SU-DHL-6 (cell line): ENCODE measurements around the gene CYP19A1.

ENCODE experiments used
- H2AFZ ChIP-seq: fragments of 200-600 bp; sonication (generic); 2 replicates; pipeline ENCODE4 v1.6.1; 2014; ENCODE audit warnings: low read depth, mild to moderate bottlenecking, moderate library complexity, mixed read lengths, antibody characterized with exemption, low read length; ENCODE audit not compliant: severe bottlenecking
- H3F3A ChIP-seq: fragments of 200-600 bp; shearing (Covaris generic); 2 replicates; pipeline ENCODE4 v1.6.0; 2016; ENCODE audit warnings: antibody characterized with exemption, mild to moderate bottlenecking; ENCODE audit not compliant: insufficient read depth
- H3K27ac ChIP-seq: fragments of 200-600 bp; sonication (generic); 2 replicates; pipeline ENCODE4 v1.5.1; 2016; ENCODE audit warnings: low read depth, mild to moderate bottlenecking, low read length, moderate library complexity, mixed read lengths
- H3K27me3 ChIP-seq: fragments of 200-600 bp; sonication (generic), shearing (Covaris generic); 2 replicates; pipeline ENCODE4 v1.6.0; 2014; ENCODE audit warnings: mild to moderate bottlenecking, low read length
- H3K36me3 ChIP-seq: fragments of 200-600 bp; sonication (generic); 2 replicates; pipeline ENCODE4 v1.6.1; 2014; ENCODE audit warnings: mild to moderate bottlenecking, low read length, mixed read lengths
- H3K4me2 ChIP-seq: fragments of 300-600, 200-600 bp; shearing (Covaris generic), sonication (generic); 2 replicates; pipeline ENCODE4 v1.6.0; 2014; ENCODE audit warnings: low read length, low read depth, mild to moderate bottlenecking; ENCODE audit not compliant: poor library complexity, severe bottlenecking
- H3K4me3 ChIP-seq: fragments of 200-600 bp; sonication (generic); 2 replicates; pipeline ENCODE4 v1.5.1; 2014; ENCODE audit warnings: antibody characterized with exemption, low read length, mild to moderate bottlenecking, mixed read lengths; ENCODE audit not compliant: insufficient read depth, poor library complexity, severe bottlenecking
- H3K79me2 ChIP-seq: fragments of 200-600 bp; sonication (generic); 2 replicates; pipeline ENCODE4 v1.6.1; 2014; ENCODE audit warnings: mild to moderate bottlenecking, low read length, moderate library complexity; ENCODE audit not compliant: insufficient read depth
- H3K9ac ChIP-seq: fragments of 200-600 bp; sonication (generic); 2 replicates; pipeline ENCODE4 v1.7.0; 2014; ENCODE audit warnings: mild to moderate bottlenecking, low read length
- H3K9me2 ChIP-seq: fragments of 200-600 bp; sonication (generic); replicated peaks from 2 replicates; pipeline ENCODE4 v1.6.1; 2014; ENCODE audit warnings: low read length; ENCODE audit not compliant: insufficient read depth
- H3K9me3 ChIP-seq: fragments of 200-600 bp; sonication (generic); 2 replicates; pipeline ENCODE4 v1.6.1; 2014; ENCODE audit warnings: low read length, mixed read lengths; ENCODE audit not compliant: insufficient read depth
- H4K20me1 ChIP-seq: fragments of 200-600 bp; sonication (generic); 2 replicates; pipeline ENCODE4 v1.6.1; 2014; ENCODE audit warnings: low read depth, mild to moderate bottlenecking, antibody characterized with exemption, low read length, moderate library complexity, mixed read lengths
- EZH2phosphoT487 ChIP-seq: fragments of 200-600 bp; sonication (generic), shearing (Covaris generic); conservative IDR thresholded peaks from 2 replicates; pipeline ENCODE4 v1.6.1; 2018; ENCODE audit warnings: mild to moderate bottlenecking, antibody characterized with exemption, low read length, moderate library complexity, mixed read lengths
- TF ChIP-seq, protein P1 (sequence below): fragments of 200-600 bp; sonication (generic); IDR thresholded peaks from one replicate; pipeline ENCODE4 v1.5.1; 2017; ENCODE audit warnings: antibody characterized with exemption, mild to moderate bottlenecking, low read length, moderate library complexity; ENCODE audit not compliant: insufficient read depth, poor library complexity, severe bottlenecking

CYP19A1 gene

GRCh38 chr15:51321316-51321715, 17.1 kb downstream of the CYP19A1 start:
- no peak overlapping the region for H3K9ac ChIP-seq
- no peaks in the 10 kb centered on the region for H3K9me2 ChIP-seq
- no peak overlapping the region for H3K4me2 ChIP-seq
- H3K27me3 ChIP-seq: no peaks in the 10 kb centered on the region
- no peaks in the 10 kb centered on the region for H3K79me2 ChIP-seq
- no peaks in the 10 kb centered on the region for H4K20me1 ChIP-seq
- H2AFZ ChIP-seq: no peak overlapping the region
- no peak overlapping the region for H3K27ac ChIP-seq
- no peaks in the 10 kb centered on the region for H3K9me3 ChIP-seq
- no peaks in the 10 kb centered on the region for H3K36me3 ChIP-seq
- TF ChIP-seq, protein P1, sequence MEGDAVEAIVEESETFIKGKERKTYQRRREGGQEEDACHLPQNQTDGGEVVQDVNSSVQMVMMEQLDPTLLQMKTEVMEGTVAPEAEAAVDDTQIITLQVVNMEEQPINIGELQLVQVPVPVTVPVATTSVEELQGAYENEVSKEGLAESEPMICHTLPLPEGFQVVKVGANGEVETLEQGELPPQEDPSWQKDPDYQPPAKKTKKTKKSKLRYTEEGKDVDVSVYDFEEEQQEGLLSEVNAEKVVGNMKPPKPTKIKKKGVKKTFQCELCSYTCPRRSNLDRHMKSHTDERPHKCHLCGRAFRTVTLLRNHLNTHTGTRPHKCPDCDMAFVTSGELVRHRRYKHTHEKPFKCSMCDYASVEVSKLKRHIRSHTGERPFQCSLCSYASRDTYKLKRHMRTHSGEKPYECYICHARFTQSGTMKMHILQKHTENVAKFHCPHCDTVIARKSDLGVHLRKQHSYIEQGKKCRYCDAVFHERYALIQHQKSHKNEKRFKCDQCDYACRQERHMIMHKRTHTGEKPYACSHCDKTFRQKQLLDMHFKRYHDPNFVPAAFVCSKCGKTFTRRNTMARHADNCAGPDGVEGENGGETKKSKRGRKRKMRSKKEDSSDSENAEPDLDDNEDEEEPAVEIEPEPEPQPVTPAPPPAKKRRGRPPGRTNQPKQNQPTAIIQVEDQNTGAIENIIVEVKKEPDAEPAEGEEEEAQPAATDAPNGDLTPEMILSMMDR: no peak
- TF ChIP-seq EZH2phosphoT487: no peak
- no peak overlapping the region for H3K4me3 ChIP-seq
- no peaks in the 10 kb centered on the region for H3F3A ChIP-seq

GRCh38 chr15:51320843-51321242, 17.6 kb downstream of the CYP19A1 start:
- H3K9me3 ChIP-seq: no peaks in the 10 kb centered on the region
- H3K27ac ChIP-seq: no peak overlapping the region
- H4K20me1 ChIP-seq: no peaks in the 10 kb centered on the region
- H3K36me3 ChIP-seq: no peaks in the 10 kb centered on the region
- no peak for TF ChIP-seq EZH2phosphoT487
- TF ChIP-seq, protein P1: no peak
- no peaks in the 10 kb centered on the region for H3K9me2 ChIP-seq
- no peak overlapping the region for H3K4me2 ChIP-seq
- H3K27me3 ChIP-seq: no peaks in the 10 kb centered on the region
- no peak overlapping the region for H2AFZ ChIP-seq
- H3F3A ChIP-seq: no peaks in the 10 kb centered on the region
- no peaks in the 10 kb centered on the region for H3K79me2 ChIP-seq
- no peak overlapping the region for H3K4me3 ChIP-seq
- no peak overlapping the region for H3K9ac ChIP-seq

DNA sequence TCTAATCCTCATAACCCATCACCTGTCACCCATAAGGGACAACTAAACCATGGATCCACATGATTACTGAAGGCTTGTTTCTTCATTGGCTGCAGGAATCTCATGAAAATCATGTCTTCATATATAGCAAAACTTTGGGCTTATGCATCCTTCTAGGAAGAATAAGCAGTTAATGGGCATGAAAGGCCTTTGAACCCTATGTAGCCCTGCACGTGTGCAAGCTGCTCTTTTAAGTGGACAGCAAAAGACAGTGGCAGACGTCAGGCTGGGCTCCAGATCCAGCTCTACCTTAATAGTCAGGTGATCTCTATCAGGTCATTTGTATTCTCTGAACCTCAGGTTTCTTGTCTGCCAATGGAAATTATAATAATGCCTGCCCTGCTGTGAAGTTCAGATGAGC, 18.9 kb downstream of the CYP19A1 start:
- Histone ChIP-seq H3K79me2 (no peaks in the 10 kb centered on the region), H3K36me3 (no peaks in the 10 kb centered on the region), H3K4me2 (no peak overlapping the region), H3K27ac (no peak overlapping the region), H3K4me3 (no peak overlapping the region), H3K9ac (no peak overlapping the region), H2AFZ (no peak overlapping the region), H3K9me3 (no peaks in the 10 kb centered on the region), H3F3A (no peaks in the 10 kb centered on the region), H3K27me3 (no peaks in the 10 kb centered on the region), H4K20me1 (no peaks in the 10 kb centered on the region), H3K9me2 (no peaks in the 10 kb centered on the region)
- no peak for TF ChIP-seq EZH2phosphoT487
- TF ChIP-seq, protein P1: no peak
